Measurements from ENCODE around the gene ECPAS.
"Not testable (repeated sequence)": the region's sequence is repeated elsewhere in the genome, so short reads cannot be mapped to it uniquely, and the experiment has no call there.

DNA sequence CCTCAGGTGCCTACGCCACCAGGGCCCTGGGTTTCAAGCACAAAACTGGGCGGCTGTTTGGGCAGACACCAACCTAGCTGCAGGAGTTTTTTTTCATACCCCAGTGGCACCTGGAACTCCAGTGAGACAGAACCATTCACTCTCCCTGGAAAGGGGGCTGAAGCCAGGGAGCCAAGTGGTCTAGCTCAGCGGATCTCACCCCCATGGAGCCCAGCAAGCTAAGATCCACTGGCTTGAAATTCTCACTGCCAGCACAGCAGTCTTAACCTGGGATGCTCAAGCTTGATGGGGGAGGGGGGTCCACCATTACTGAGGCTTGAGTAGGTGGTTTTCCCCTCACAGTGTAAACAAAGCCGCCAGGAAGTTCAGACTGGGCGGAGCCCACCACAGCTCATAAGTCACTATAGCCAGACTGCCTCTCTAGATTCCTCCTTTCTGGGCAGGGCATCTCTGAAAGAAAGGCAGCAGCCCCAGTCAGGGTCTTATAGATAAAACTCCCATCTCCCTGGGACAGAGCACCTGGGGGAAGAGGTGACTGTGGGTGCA is 149.8 kb downstream of the ECPAS start:
- TF ChIP-seq, protein P1, sequence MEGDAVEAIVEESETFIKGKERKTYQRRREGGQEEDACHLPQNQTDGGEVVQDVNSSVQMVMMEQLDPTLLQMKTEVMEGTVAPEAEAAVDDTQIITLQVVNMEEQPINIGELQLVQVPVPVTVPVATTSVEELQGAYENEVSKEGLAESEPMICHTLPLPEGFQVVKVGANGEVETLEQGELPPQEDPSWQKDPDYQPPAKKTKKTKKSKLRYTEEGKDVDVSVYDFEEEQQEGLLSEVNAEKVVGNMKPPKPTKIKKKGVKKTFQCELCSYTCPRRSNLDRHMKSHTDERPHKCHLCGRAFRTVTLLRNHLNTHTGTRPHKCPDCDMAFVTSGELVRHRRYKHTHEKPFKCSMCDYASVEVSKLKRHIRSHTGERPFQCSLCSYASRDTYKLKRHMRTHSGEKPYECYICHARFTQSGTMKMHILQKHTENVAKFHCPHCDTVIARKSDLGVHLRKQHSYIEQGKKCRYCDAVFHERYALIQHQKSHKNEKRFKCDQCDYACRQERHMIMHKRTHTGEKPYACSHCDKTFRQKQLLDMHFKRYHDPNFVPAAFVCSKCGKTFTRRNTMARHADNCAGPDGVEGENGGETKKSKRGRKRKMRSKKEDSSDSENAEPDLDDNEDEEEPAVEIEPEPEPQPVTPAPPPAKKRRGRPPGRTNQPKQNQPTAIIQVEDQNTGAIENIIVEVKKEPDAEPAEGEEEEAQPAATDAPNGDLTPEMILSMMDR (IDR thresholded peaks at IDR 0.05): not testable (repeated sequence)
- TF ChIP-seq POLR2A (IDR thresholded peaks at IDR 0.05): not testable (repeated sequence)

All from suprapubic skin (tissue), 3 donors.